Esophagus squamous epithelium (tissue), 5 donors: ENCODE measurements around the gene CAMKMT. TPM values are rescaled to one million over a fixed set of nuclear protein-coding genes. Genes with fewer than 3 reads are reported as not detected.

ENCODE experiments used
- DNase-seq: peaks from one replicate; lab custom pipeline; 2025; lab: John Stamatoyannopoulos, UW
- H3K27ac ChIP-seq, 4 donors: fragments of 200-600 bp; sonication (generic); one replicate each; pipeline ENCODE4 v1.5.1; 2016 to 2019; ENCODE audit warnings: mild to moderate bottlenecking in 1 of 4
- H3K27me3 ChIP-seq, 4 donors: fragments of 200-600 bp; sonication (generic); 1 replicate in 3 of 4; 2 replicates in 1 of 4; pipeline versions ENCODE4 v1.5.1 to v1.6.0; 2017 to 2021; ENCODE audit warnings: antibody characterized with exemption in 1 of 4
- H3K36me3 ChIP-seq, 3 donors: fragments of 200-600 bp; sonication (generic); one replicate each; pipeline ENCODE4 v1.5.1; 2016 to 2019
- H3K4me1 ChIP-seq, 3 donors: fragments of 200-600 bp; sonication (generic); one replicate each; pipeline ENCODE4 v1.5.1; 2017 to 2019
- H3K4me3 ChIP-seq, 4 donors: fragments of 200-600 bp; sonication (generic); 1 replicate in 3 of 4; 2 replicates in 1 of 4; pipeline ENCODE4 v1.5.1; 2016 to 2019; ENCODE audit warnings: mild to moderate bottlenecking in 2 of 4, moderate library complexity in 1 of 4
- H3K9me3 ChIP-seq, 3 donors: fragments of 200-600 bp; sonication (generic); one replicate each; pipeline ENCODE4 v1.5.1; 2016 to 2019
- POLR2A ChIP-seq, 4 donors: fragments of 450-650 bp; IDR thresholded peaks; one replicate each; pipeline ENCODE4 v1.6.1; 2017; ENCODE audit warnings: antibody characterized with exemption in 4 of 4, mild to moderate bottlenecking in 4 of 4, moderate library complexity in 3 of 4
- WGBS, 2 donors: methylation state at CpG; one replicate each; pipeline ENCODE4 v1.1.5; 2018; 5-methylcytosine and 5-hydroxymethylcytosine counted together
- intact Hi-C: fragments of 100-400 bp; cut with DNase I; formaldehyde crosslinking; loops from one replicate; pipeline ENCODE4 v1.15.0; 2022
- total RNA-seq, 4 donors: library from RNA; depleted of rRNA; stranded (reverse); fragments of >200 nt; gene quantifications; one replicate each; pipeline ENCODE4 v1.1.0, GENCODE V29; 2016
- TF ChIP-seq, protein P1 (sequence below), 6 experiments: fragments of 450-650 bp in 4 of 6; fragments of 200-600 bp in 2 of 6; sonication (generic) in 2 of 6; IDR thresholded peaks; one replicate each; pipeline ENCODE4 v1.5.1; 2016 to 2019; ENCODE audit warnings: antibody characterized with exemption in 6 of 6, mild to moderate bottlenecking in 4 of 6, moderate library complexity in 4 of 6
- donor health status: DM: yes; HTN: yes; CAD: no.

The CAMKMT gene
- total RNA-seq, 4 donors from 2014 or later: 5.7 to 14.4 (median 10.6) TPM

DNA sequence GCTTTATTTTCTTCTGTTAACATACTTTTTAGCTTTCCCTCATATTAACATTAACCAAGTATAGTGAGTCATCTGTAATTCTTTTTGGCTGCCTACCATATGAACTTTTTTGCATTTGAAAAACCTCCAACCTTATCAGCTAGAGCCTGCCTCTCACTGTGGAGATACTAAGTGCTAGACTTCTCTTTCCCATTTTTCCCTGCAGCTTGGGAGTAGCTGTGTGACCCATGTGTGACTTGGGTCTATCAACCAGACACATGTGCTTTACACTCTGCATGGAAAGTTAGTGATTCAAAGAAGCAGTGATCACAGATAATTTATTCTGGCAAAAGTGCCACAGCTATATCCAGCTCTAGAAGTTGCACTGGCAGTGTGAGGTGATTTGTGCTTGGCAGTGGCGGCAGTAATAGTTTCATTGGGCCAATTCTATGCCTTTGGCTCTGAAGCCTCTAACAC lies 36.7 kb upstream of the CAMKMT start:
- Histone ChIP-seq H3K9me3 (no peaks in the 10 kb centered on the region), H3K27ac (no peak overlapping the region), H3K4me3 (no peak overlapping the region), H3K36me3 (peaks cover 0 to 92% (median 21%) of the 10 kb centered on the region in 3 donors), H3K4me1 (peaks cover 0 to 31% (median 3%) of the 10 kb centered on the region in 3 donors), H3K27me3 (no peaks in the 10 kb centered on the region)
- 44 to 55% methylated on average over 1 of the region's 1 CpG for WGBS, 2 donors
- no peak for DNase-seq
- TF ChIP-seq, protein P1, sequence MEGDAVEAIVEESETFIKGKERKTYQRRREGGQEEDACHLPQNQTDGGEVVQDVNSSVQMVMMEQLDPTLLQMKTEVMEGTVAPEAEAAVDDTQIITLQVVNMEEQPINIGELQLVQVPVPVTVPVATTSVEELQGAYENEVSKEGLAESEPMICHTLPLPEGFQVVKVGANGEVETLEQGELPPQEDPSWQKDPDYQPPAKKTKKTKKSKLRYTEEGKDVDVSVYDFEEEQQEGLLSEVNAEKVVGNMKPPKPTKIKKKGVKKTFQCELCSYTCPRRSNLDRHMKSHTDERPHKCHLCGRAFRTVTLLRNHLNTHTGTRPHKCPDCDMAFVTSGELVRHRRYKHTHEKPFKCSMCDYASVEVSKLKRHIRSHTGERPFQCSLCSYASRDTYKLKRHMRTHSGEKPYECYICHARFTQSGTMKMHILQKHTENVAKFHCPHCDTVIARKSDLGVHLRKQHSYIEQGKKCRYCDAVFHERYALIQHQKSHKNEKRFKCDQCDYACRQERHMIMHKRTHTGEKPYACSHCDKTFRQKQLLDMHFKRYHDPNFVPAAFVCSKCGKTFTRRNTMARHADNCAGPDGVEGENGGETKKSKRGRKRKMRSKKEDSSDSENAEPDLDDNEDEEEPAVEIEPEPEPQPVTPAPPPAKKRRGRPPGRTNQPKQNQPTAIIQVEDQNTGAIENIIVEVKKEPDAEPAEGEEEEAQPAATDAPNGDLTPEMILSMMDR (IDR thresholded peaks at IDR 0.05): no peak
- no peak for TF ChIP-seq POLR2A (IDR thresholded peaks at IDR 0.05)
- intact Hi-C loops: no loop called here

DNA sequence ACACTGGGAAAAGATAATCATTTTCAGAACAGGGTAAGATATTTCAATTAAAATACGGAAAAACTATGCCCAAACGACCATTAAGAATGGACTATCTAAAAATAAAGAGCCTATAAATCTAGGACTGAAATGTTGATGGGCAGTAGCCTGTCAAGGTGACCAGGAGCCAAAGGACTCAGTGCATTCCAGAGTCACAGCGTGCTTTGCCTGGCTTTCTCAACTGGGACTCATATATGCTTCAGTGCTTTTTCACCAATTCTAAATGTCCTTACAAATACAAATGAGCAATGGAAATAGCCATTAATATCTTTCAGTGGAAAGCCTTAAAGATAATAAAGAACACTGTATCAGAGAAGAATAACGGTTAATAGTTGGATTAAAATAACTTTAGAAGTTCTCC lies 35.9 kb upstream of the CAMKMT start:
- no peak overlapping the region for H3K27ac ChIP-seq
- H3K4me1 ChIP-seq: peaks cover 0 to 33% (median 3%) of the 10 kb centered on the region in 3 donors
- DNase-seq: no peak
- H3K36me3 ChIP-seq: peaks cover 0 to 92% (median 14%) of the 10 kb centered on the region in 3 donors
- no peaks in the 10 kb centered on the region for H3K27me3 ChIP-seq
- WGBS, 2 donors: 87 to 89% methylated on average over 4 of the region's 4 CpGs
- no peak overlapping the region for H3K4me3 ChIP-seq
- H3K9me3 ChIP-seq: no peaks in the 10 kb centered on the region
- TF ChIP-seq POLR2A (IDR thresholded peaks at IDR 0.05): no peak
- TF ChIP-seq, protein P1 (IDR thresholded peaks at IDR 0.05): no peak
- intact Hi-C loops: no loop called here

DNA sequence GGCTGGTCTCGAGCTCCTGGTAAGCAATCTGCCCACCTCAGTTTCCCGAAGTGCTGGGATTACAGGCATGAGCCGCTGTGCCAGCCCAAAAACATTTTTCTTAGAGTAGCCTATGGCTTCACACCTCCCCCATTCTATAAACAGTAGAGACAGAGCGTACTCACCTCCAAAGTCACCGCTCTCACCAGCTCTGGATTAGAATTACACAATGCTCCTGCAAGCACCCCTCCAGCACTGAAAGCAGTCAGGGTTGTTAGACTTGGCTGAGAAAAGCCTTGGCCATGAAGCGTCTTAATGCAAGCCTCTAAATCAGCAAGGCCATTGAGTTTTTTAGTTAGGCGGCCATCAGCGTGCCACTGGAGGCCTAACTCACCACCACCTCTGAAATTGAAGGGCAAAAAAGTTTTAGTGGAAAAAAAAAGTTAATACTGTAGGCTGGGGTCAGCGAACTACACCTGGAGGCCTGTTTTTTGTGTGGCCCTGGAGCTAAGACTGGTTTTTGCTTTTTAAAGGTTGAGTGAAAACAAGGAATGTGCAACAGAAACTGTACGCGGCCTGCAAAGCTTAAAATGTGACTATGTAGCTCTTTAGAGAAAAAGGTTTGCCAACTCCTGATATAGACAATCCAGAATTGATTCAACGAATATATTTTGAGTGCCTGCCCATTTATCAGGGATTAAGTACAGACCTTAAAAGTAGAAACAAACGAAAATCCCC lies 35.0 kb upstream of the CAMKMT start:
- no peaks in the 10 kb centered on the region for H3K27me3 ChIP-seq
- intact Hi-C loops: no loop called here
- H3K9me3 ChIP-seq: no peaks in the 10 kb centered on the region
- no peak for DNase-seq
- peaks cover 0 to 35% (median 3%) of the 10 kb centered on the region in 3 donors for H3K4me1 ChIP-seq
- peaks cover 0 to 92% (median 10%) of the 10 kb centered on the region in 3 donors for H3K36me3 ChIP-seq
- 65 to 77% methylated on average over 11 to 13 of the region's 13 CpGs for WGBS, 2 donors
- H3K27ac ChIP-seq: no peak overlapping the region
- TF ChIP-seq, protein P1 (IDR thresholded peaks at IDR 0.05): no peak
- no peak for TF ChIP-seq POLR2A (IDR thresholded peaks at IDR 0.05)
- H3K4me3 ChIP-seq: no peak overlapping the region

DNA sequence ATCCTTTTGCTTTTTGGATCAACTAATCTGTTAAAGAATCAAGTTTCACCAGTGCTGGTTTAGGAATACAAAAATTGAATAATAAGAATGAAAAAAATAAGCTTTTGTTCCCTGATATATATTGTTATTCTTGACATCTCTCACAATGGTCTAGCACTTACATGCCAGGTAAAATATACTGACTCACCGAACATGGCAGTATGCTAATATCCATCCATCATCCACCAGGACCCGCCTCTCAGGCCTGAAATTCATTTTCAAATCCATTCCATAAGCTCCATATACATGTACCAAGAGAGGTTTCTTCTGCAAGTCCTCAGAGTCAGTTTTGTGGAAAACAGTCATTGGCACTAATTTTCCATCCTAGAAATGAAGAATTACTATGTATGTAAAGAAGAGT lies 33.0 kb upstream of the CAMKMT start:
- Histone ChIP-seq H3K4me3 (no peak overlapping the region), H3K4me1 (peaks cover 0 to 35% (median 3%) of the 10 kb centered on the region in 3 donors), H3K36me3 (peaks cover 0 to 92% (median 0%) of the 10 kb centered on the region in 3 donors), H3K9me3 (no peaks in the 10 kb centered on the region), H3K27ac (no peak overlapping the region), H3K27me3 (no peaks in the 10 kb centered on the region)
- intact Hi-C loops: no loop called here
- WGBS, 2 donors: 28 to 66% methylated on average over 2 of the region's 2 CpGs
- DNase-seq: no peak
- TF ChIP-seq, protein P1 (IDR thresholded peaks at IDR 0.05): no peak
- no peak for TF ChIP-seq POLR2A (IDR thresholded peaks at IDR 0.05)

DNA sequence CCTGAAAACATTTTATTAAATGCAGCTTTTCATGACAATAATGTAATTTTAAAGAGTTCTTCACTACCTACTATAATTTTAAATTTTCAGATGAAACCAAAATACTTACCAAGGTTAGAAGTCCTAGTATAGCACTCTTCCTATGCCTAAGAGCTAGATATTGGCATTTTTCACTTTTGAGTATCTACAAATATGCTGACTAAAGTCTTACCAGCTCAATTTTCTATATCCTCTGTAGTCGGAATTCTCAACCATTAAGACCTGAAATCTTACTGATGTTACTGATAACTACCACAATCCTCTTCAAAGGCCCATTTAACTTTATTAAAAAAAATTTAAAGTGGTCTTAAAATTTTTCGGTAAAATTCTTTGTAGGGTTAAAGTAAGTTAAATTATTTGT lies 32.4 kb upstream of the CAMKMT start:
- no peaks in the 10 kb centered on the region for H3K27me3 ChIP-seq
- DNase-seq: no peak
- no peaks in the 10 kb centered on the region for H3K9me3 ChIP-seq
- no peak overlapping the region for H3K27ac ChIP-seq
- no peak for TF ChIP-seq POLR2A (IDR thresholded peaks at IDR 0.05)
- TF ChIP-seq, protein P1 (IDR thresholded peaks at IDR 0.05): no peak
- H3K4me3 ChIP-seq: no peak overlapping the region
- H3K4me1 ChIP-seq: peaks cover 0 to 33% (median 3%) of the 10 kb centered on the region in 3 donors
- WGBS, 2 donors: 93 to 96% methylated on average over 2 of the region's 2 CpGs
- peaks cover 0 to 92% (median 0%) of the 10 kb centered on the region in 3 donors for H3K36me3 ChIP-seq
- intact Hi-C loops: no loop called here
